Daoy (cell line): Measurements from ENCODE around the gene NKD2. TPM values are rescaled to one million over a fixed set of nuclear protein-coding genes. Genes with fewer than 3 reads are reported as not detected.
"Not testable (repeated sequence)": the region's sequence is repeated elsewhere in the genome, so short reads cannot be mapped to it uniquely, and the experiment has no call there.

ENCODE experiments used
- DNase-seq: peaks from one replicate; pipeline ENCODE4 v3.0.0-alpha.2; 2015; ENCODE audit warnings: low read depth
- total RNA-seq: library from RNA; depleted of rRNA; stranded (reverse); fragments of >200 nt; shearing (Covaris generic); gene quantifications from 2 replicates; pipeline ENCODE4 v1.2.3, GENCODE V29; 2014

Gene NKD2
- total RNA-seq, 1 experiment from 2014 or later = 1.3 TPM

GRCh38 chr5:1069720-1070088 lies 61.1 kb downstream of the NKD2 start:
- DNase-seq = no peak

- no peak for DNase-seq
These were observed 64.9 kb downstream of the NKD2 start for GRCh38 chr5:1073239-1074102.

- no peak for DNase-seq
These were observed 65.6 kb downstream of the NKD2 start for GRCh38 chr5:1074226-1074625.

- DNase-seq = no peak
These were observed 66.4 kb downstream of the NKD2 start for GRCh38 chr5:1074816-1075554.

- DNase-seq = no peak
These were observed 66.9 kb downstream of the NKD2 start for GRCh38 chr5:1075555-1075881.

- DNase-seq = no peak
These were observed 67.3 kb downstream of the NKD2 start for GRCh38 chr5:1075931-1076330.

- no peak for DNase-seq
These were observed 67.8 kb downstream of the NKD2 start for GRCh38 chr5:1076406-1076805.

- no peak for DNase-seq
These were observed 68.4 kb downstream of the NKD2 start for GRCh38 chr5:1077026-1077425.

- no peak for DNase-seq
These were observed 69.0 kb downstream of the NKD2 start for GRCh38 chr5:1077491-1078020.

- no peak for DNase-seq
These were observed 69.6 kb downstream of the NKD2 start for GRCh38 chr5:1078206-1078605.

- DNase-seq = no peak
These were observed 70.2 kb downstream of the NKD2 start for GRCh38 chr5:1078851-1079250.

- no peak for DNase-seq
These were observed 70.9 kb downstream of the NKD2 start for GRCh38 chr5:1079486-1079885.

GRCh38 chr5:1079961-1080360 lies 71.4 kb downstream of the NKD2 start:
- DNase-seq = no peak

- no peak for DNase-seq
These were observed 71.8 kb downstream of the NKD2 start for GRCh38 chr5:1080432-1080831.

GRCh38 chr5:1081519-1081918 lies 72.9 kb downstream of the NKD2 start:
- no peak for DNase-seq

- not testable (repeated sequence) for DNase-seq
These were observed 74.4 kb downstream of the NKD2 start for GRCh38 chr5:1083026-1083425.

- no peak for DNase-seq
These were observed 75.4 kb downstream of the NKD2 start for GRCh38 chr5:1083823-1084605.

- DNase-seq = no peak
These were observed 76.8 kb downstream of the NKD2 start for GRCh38 chr5:1085391-1085790.

- no peak for DNase-seq
These were observed 77.5 kb downstream of the NKD2 start for GRCh38 chr5:1086137-1086536.

GRCh38 chr5:1086871-1087270 lies 78.3 kb downstream of the NKD2 start:
- DNase-seq = no peak

GRCh38 chr5:1087428-1087827 lies 78.8 kb downstream of the NKD2 start:
- no peak for DNase-seq

- DNase-seq = no peak
These were observed 79.4 kb downstream of the NKD2 start for GRCh38 chr5:1088031-1088430.
